GM12872 (cell line): ENCODE results near the gene HTT-AS.

Experiments used
- TF ChIP-seq, protein P1 (sequence below): IDR thresholded peaks from 3 replicates; pipeline ENCODE4 v1.5.1; 2011; ENCODE audit warnings: low read depth, mild to moderate bottlenecking, low read length, moderate library complexity; ENCODE audit not compliant: insufficient read depth

HTT-AS gene

DNA sequence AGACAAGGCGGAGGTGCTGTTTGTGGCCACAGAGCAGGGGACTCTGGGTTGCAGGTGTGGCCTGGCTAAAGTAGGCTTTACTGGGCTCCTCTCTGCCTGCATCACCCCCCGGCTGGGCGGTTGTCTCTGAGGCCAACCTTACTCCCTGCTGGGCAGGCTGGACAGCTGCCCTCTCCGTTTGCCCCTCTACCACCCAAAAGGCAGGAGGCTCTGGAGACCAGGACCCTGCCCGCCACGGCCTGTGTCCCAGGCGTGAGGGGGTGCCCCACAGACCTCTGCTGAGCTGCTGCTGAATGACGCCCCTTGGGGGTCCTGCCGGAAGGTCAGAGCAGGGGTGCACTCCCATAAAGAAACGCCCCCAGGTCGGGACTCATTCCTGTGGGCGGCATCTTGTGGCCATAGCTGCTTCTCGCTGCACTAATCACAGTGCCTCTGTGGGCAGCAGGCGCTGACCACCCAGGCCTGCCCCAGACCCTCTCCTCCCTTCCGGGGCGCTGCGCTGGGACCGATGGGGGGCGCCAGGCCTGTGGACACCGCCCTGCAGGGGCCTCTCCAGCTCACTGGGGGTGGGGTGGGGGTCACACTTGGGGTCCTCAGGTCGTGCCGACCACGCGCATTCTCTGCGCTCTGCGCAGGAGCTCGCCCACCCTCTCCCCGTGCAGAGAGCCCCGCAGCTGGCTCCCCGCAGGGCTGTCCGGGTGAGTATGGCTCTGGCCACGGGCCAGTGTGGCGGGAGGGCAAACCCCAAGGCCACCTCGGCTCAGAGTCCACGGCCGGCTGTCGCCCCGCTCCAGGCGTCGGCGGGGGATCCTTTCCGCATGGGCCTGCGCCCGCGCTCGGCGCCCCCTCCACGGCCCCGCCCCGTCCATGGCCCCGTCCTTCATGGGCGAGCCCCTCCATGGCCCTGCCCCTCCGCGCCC is 920 bp downstream of the HTT-AS start:
- TF ChIP-seq, protein P1, sequence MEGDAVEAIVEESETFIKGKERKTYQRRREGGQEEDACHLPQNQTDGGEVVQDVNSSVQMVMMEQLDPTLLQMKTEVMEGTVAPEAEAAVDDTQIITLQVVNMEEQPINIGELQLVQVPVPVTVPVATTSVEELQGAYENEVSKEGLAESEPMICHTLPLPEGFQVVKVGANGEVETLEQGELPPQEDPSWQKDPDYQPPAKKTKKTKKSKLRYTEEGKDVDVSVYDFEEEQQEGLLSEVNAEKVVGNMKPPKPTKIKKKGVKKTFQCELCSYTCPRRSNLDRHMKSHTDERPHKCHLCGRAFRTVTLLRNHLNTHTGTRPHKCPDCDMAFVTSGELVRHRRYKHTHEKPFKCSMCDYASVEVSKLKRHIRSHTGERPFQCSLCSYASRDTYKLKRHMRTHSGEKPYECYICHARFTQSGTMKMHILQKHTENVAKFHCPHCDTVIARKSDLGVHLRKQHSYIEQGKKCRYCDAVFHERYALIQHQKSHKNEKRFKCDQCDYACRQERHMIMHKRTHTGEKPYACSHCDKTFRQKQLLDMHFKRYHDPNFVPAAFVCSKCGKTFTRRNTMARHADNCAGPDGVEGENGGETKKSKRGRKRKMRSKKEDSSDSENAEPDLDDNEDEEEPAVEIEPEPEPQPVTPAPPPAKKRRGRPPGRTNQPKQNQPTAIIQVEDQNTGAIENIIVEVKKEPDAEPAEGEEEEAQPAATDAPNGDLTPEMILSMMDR, result 0 out of 3 replicates have a peak, but pooled peaks have one; percentile 13

- TF ChIP-seq, protein P1, result no peak
Observed at GRCh38 chr4:3071811-3072210, 2.5 kb downstream of the HTT-AS start.

GRCh38 chr4:3070709-3071500 is 3.4 kb downstream of the HTT-AS start:
- TF ChIP-seq, protein P1, result no peak

DNA sequence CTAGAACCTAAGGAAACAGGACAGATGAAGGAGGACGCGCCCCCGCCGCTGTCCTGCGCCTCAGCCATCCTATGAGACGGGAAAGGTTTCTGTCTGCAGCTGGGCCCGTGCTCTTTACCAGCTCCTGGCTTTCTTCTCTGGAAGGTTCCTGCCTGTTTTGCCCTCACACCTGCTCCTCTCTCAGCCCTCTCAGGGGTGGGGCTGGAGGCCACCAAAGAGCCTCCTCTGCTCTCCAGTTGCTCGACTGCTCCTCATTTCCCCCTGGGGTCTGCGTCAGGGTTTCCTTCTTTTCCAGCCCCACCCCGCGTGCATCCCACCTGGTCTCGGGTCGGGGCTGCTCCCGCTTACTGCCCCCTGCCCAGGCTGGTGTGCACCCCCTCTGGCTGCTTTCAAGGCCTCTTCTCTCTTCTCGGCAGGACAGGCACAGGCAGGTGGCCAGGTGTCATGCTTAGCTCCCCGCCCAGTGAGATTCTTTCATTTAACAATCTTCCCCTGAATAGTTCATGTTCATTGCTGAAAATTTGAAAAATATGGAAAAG is 4.6 kb downstream of the HTT-AS start:
- TF ChIP-seq, protein P1, result no peak

- TF ChIP-seq, protein P1, result no peak
Observed at GRCh38 chr4:3067473-3068001, 6.8 kb downstream of the HTT-AS start.

- TF ChIP-seq, protein P1, result no peak
Observed at GRCh38 chr4:3066836-3067400, 7.4 kb downstream of the HTT-AS start.
